ENCODE results near the gene INAFM1.
"Not testable (repeated sequence)": the region's sequence is repeated elsewhere in the genome, so short reads cannot be mapped to it uniquely, and the experiment has no call there.

The INAFM1 gene

DNA sequence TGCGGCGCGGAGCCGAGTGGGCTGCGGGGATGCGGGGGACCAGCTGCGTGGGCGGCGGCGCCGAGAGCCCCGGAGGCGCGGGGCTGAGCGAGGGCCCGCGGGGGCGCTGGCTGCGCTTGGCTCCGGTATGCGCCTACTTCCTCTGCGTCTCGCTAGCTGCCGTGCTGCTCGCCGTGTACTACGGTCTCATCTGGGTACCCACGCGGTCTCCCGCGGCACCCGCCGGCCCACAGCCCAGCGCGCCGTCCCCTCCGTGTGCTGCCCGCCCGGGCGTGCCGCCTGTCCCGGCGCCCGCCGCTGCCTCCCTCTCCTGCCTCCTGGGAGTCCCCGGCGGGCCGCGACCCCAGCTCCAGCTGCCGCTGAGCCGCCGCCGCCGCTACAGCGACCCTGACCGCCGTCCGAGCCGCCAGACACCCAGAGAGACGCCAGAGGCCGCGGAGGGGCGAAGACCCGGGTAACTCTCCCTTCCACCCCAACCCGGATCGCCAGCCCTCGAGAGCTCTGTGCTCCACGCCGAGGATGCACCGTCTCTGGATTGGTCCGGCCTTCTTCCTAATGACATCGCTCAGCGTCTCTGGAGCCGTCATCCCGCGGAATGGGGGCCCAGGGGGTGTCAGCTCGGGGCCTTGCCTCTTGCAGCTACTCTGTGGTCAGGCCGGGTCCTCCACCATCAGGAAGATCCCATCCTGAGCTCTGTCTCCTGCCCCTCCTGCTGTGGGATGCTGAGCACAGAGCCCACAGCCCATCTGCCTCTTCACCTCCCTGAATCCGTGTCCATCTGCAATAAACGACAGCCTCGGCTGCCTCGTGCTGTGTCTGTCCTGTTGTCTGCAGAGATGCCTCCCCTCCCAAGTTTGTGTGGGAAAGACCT is 441 bp downstream of the INAFM1 start:
- Histone ChIP-seq H3K9ac (ENCODE audit: low read length) (peak overlapping the region; percentile 83), H3K9me3 (ENCODE audit: control insufficient read depth, low read length) (no peaks in the 10 kb centered on the region), H3K36me3 (ENCODE audit: control insufficient read depth, insufficient read depth, low read length, severe bottlenecking) (peaks cover 13% of the 10 kb centered on the region), H3K27me3 (replicated peaks; ENCODE audit: control insufficient read depth, insufficient read depth, low read length) (no peaks in the 10 kb centered on the region), H3K4me1 (ENCODE audit: control insufficient read depth, insufficient read depth, low read length) (peaks cover 31% of the 10 kb centered on the region), H3K4me3 (ENCODE audit: low read length) (peak overlapping the region; percentile 79)
- no peak for DNase-seq (ENCODE audit: low read depth)

- Histone ChIP-seq H3K9me3 (ENCODE audit: control insufficient read depth, low read length) (no peaks in the 10 kb centered on the region), H3K4me1 (ENCODE audit: control insufficient read depth, insufficient read depth, low read length) (peaks cover 31% of the 10 kb centered on the region), H3K27me3 (replicated peaks; ENCODE audit: control insufficient read depth, insufficient read depth, low read length) (no peaks in the 10 kb centered on the region), H3K4me3 (ENCODE audit: low read length) (peak overlapping the region; percentile 79), H3K36me3 (ENCODE audit: control insufficient read depth, insufficient read depth, low read length, severe bottlenecking) (peaks cover 5% of the 10 kb centered on the region), H3K9ac (ENCODE audit: low read length) (peak overlapping the region; percentile 83)
- DNase-seq (ENCODE audit: low read depth), result no peak
Observed at GRCh38 chr19:47275791-47276461, 1.2 kb downstream of the INAFM1 start.

- not testable (repeated sequence) for H3K27me3 ChIP-seq (replicated peaks; ENCODE audit: control insufficient read depth, insufficient read depth, low read length); H3K9me3 ChIP-seq (ENCODE audit: control insufficient read depth, low read length); H3K36me3 ChIP-seq (ENCODE audit: control insufficient read depth, insufficient read depth, low read length, severe bottlenecking); DNase-seq (ENCODE audit: low read depth)
- Histone ChIP-seq H3K4me3 (ENCODE audit: low read length) (peak overlapping the region; percentile 7), H3K4me1 (ENCODE audit: control insufficient read depth, insufficient read depth, low read length) (peaks cover 31% of the 10 kb centered on the region), H3K9ac (ENCODE audit: low read length) (peak overlapping the region; percentile 83)
Observed at GRCh38 chr19:47276513-47276912, 1.8 kb downstream of the INAFM1 start.

- no peaks in the 10 kb centered on the region for H3K27me3 ChIP-seq (replicated peaks; ENCODE audit: control insufficient read depth, insufficient read depth, low read length)
- no peaks in the 10 kb centered on the region for H3K36me3 ChIP-seq (ENCODE audit: control insufficient read depth, insufficient read depth, low read length, severe bottlenecking)
- no peaks in the 10 kb centered on the region for H3K9me3 ChIP-seq (ENCODE audit: control insufficient read depth, low read length)
- H3K4me3 ChIP-seq (ENCODE audit: low read length), result no peak overlapping the region
- peaks cover 27% of the 10 kb centered on the region for H3K4me1 ChIP-seq (ENCODE audit: control insufficient read depth, insufficient read depth, low read length)
- peak; percentile 42 for DNase-seq (ENCODE audit: low read depth)
- H3K9ac ChIP-seq (ENCODE audit: low read length), result no peak overlapping the region
Observed at GRCh38 chr19:47280183-47280797, 5.6 kb downstream of the INAFM1 start.

GRCh38 chr19:47283405-47284059 is 8.8 kb downstream of the INAFM1 start:
- no peaks in the 10 kb centered on the region for H3K36me3 ChIP-seq (ENCODE audit: control insufficient read depth, insufficient read depth, low read length, severe bottlenecking)
- no peak for DNase-seq (ENCODE audit: low read depth)

DNA sequence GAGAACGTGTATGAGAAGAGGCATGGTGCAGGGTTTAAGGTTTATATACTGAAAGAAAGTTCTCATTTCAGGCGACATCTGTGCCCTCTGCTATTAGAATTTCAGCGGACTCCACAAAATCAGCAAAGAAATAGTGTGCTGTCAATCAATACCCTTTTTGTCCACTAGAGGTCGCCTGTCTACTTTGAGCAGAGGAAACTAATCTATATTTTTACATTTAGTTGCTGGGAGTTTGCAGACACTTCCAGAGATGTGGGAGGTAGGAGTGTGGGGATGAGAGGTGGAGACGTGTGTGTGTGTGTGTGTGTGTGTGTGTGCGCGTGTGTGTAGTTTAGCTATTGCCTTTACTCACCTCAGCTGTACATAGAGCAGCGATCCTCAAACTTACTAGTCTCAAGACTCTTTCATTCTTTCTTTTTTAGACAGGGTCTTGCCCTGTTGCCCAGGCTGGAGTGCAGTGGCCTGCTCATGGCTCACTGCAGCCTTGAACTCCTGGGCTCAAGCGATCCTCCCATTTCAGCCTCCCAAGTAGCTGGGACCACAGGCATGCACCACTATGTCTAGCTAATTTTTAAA is 9.7 kb downstream of the INAFM1 start:
- H3K4me3 ChIP-seq (ENCODE audit: low read length), result no peak overlapping the region
- no peaks in the 10 kb centered on the region for H3K36me3 ChIP-seq (ENCODE audit: control insufficient read depth, insufficient read depth, low read length, severe bottlenecking)
- H3K9me3 ChIP-seq (ENCODE audit: control insufficient read depth, low read length), result no peaks in the 10 kb centered on the region
- no peak overlapping the region for H3K9ac ChIP-seq (ENCODE audit: low read length)
- peak; percentile 85 for DNase-seq (ENCODE audit: low read depth)
- H3K27me3 ChIP-seq (replicated peaks; ENCODE audit: control insufficient read depth, insufficient read depth, low read length), result no peaks in the 10 kb centered on the region
- peaks cover 14% of the 10 kb centered on the region for H3K4me1 ChIP-seq (ENCODE audit: control insufficient read depth, insufficient read depth, low read length)

More at GRCh38 chr19:47283405-47284059, 8.8 kb downstream of the INAFM1 start:
- peaks cover 7% of the 10 kb centered on the region for H3K4me1 ChIP-seq (ENCODE audit: control insufficient read depth, insufficient read depth, low read length)
- H3K9me3 ChIP-seq (ENCODE audit: control insufficient read depth, low read length), result no peaks in the 10 kb centered on the region
- H3K4me3 ChIP-seq (ENCODE audit: low read length), result no peak overlapping the region
- no peak overlapping the region for H3K9ac ChIP-seq (ENCODE audit: low read length)
- H3K27me3 ChIP-seq (replicated peaks; ENCODE audit: control insufficient read depth, insufficient read depth, low read length), result no peaks in the 10 kb centered on the region

DNA sequence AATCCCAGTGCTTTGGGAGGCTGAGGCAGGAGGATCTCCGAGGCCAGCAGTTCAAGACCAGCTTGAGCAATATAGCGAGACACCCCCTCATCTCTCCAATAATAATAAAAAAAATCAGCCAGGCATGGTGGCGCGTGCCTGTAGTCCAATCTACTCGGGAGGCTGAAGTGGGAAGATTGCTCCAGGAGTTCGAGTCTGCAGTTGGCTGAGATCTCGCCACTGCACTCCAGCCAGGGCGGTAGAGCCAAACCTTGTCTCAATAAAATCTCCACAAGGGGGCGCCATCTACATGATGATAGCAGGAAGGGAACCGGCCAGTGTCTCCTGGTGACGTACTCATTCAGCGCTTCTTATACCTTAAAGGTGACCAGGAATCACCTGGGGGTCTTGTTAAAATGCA is 21.4 kb downstream of the INAFM1 start:
- Histone ChIP-seq H3K4me1 (ENCODE audit: control insufficient read depth, insufficient read depth, low read length) (no peaks in the 10 kb centered on the region), H3K36me3 (ENCODE audit: control insufficient read depth, insufficient read depth, low read length, severe bottlenecking) (no peaks in the 10 kb centered on the region), H3K9ac (ENCODE audit: low read length) (no peak overlapping the region), H3K9me3 (ENCODE audit: control insufficient read depth, low read length) (no peaks in the 10 kb centered on the region), H3K4me3 (ENCODE audit: low read length) (no peak overlapping the region), H3K27me3 (replicated peaks; ENCODE audit: control insufficient read depth, insufficient read depth, low read length) (no peaks in the 10 kb centered on the region)
- DNase-seq (ENCODE audit: low read depth), result peak; percentile 96

- H3K9me3 ChIP-seq (ENCODE audit: control insufficient read depth, low read length), result not testable (repeated sequence)
Observed at GRCh38 chr19:47300867-47301266, 26.2 kb downstream of the INAFM1 start.

GRCh38 chr19:47302249-47302648 is 27.6 kb downstream of the INAFM1 start:
- H3K36me3 ChIP-seq (ENCODE audit: control insufficient read depth, insufficient read depth, low read length, severe bottlenecking), result no peaks in the 10 kb centered on the region
- H3K4me1 ChIP-seq (ENCODE audit: control insufficient read depth, insufficient read depth, low read length), result peaks cover 13% of the 10 kb centered on the region
- no peaks in the 10 kb centered on the region for H3K9me3 ChIP-seq (ENCODE audit: control insufficient read depth, low read length)
- no peak overlapping the region for H3K4me3 ChIP-seq (ENCODE audit: low read length)
- no peak for DNase-seq (ENCODE audit: low read depth)
- no peak overlapping the region for H3K9ac ChIP-seq (ENCODE audit: low read length)
- no peaks in the 10 kb centered on the region for H3K27me3 ChIP-seq (replicated peaks; ENCODE audit: control insufficient read depth, insufficient read depth, low read length)

More at GRCh38 chr19:47300867-47301266, 26.2 kb downstream of the INAFM1 start:
- H3K4me3 ChIP-seq (ENCODE audit: low read length); H3K9ac ChIP-seq (ENCODE audit: low read length); H3K36me3 ChIP-seq (ENCODE audit: control insufficient read depth, insufficient read depth, low read length, severe bottlenecking); H3K27me3 ChIP-seq (replicated peaks; ENCODE audit: control insufficient read depth, insufficient read depth, low read length); H3K4me1 ChIP-seq (ENCODE audit: control insufficient read depth, insufficient read depth, low read length); DNase-seq (ENCODE audit: low read depth): not testable (repeated sequence)

GRCh38 chr19:47303966-47304365 is 29.3 kb downstream of the INAFM1 start:
- Histone ChIP-seq H3K36me3 (ENCODE audit: control insufficient read depth, insufficient read depth, low read length, severe bottlenecking) (no peaks in the 10 kb centered on the region), H3K27me3 (replicated peaks; ENCODE audit: control insufficient read depth, insufficient read depth, low read length) (no peaks in the 10 kb centered on the region), H3K4me3 (ENCODE audit: low read length) (no peak overlapping the region), H3K9ac (ENCODE audit: low read length) (no peak overlapping the region), H3K9me3 (ENCODE audit: control insufficient read depth, low read length) (no peaks in the 10 kb centered on the region), H3K4me1 (ENCODE audit: control insufficient read depth, insufficient read depth, low read length) (peaks cover 20% of the 10 kb centered on the region)
- no peak for DNase-seq (ENCODE audit: low read depth)
